HuH-7 (cell line): ENCODE measurements around the gene SHC3.
"Not testable (repeated sequence)": the region's sequence is repeated elsewhere in the genome, so short reads cannot be mapped to it uniquely, and the experiment has no call there.

Source experiments
- DNase-seq: peaks from one replicate; pipeline ENCODE4 v3.0.0; 2011; ENCODE audit warnings: low spot score

SHC3 gene

DNA sequence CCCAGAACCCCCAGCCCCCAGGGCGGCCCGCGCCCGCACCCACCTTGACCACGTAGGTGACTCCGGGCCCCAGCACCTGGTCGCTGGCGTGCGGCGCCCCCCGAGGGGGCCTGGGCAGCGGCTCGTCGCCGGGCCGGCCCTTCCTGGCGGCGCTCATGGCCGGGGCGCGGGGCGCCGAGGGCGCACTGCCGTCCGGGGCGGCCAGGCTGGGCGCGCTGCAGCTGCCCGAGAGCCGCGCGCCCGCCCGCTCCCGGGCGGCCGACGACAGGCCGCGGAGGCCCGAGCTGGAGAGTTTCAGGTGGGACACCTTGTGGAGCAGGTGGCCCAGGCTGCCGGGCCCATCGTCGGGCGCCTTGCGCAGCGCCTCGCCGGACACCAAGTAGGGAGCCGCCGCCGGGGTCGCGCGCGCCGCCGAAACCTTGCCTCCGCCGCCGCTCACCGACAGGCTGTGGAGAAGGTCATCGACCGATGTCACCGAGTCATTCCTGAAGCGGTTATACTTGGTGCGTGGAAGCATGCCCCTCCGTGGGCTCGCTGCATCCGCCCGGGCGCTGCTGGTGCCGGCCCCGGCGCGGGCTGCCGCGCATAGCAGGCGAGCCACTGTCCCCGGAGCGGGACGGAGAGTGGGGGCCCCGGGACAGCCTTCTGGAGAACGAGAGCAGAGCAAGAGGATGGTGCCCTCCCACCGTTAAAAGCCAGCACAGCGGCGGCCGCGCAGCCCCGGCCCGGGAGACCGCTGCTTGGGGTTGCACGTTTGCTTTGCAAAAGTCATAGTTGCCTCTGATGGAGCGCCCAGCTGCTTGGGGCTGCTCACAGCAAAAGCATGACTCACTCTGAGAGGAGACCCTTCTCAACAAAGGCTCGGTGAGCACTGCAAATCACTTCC lies at the start of gene SHC3:
Gene SHC3, minus strand, starts transcription at position 875 of the 886 bp plus-strand sequence. Its CDS starts 358 bp downstream, at position 517.
- no peak for DNase-seq

DNA sequence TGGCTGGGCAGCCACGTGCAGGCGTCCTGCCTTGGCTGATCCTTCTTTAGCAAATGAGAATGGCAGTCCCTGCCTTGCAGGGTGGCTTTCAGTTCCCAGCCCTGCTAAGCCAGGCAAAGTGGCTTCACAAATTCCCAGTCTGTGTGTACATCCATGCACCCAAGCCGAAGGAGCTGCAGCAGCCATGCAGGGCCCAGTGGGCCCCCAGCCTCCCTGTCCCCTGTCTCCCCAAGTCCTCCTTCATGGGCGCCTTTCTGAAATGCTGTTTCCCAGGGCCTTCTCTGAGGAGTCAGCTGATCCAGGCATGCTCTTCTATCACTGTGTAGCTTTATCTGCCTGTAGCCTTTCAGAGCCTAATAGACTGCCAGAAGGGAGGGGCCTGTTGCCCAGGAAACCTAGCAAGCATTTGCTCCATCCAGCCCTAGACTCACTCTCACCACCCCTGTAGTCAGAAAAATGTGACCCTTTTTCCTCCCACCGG lies 47.4 kb upstream of the SHC3 start:
- no peak for DNase-seq

DNA sequence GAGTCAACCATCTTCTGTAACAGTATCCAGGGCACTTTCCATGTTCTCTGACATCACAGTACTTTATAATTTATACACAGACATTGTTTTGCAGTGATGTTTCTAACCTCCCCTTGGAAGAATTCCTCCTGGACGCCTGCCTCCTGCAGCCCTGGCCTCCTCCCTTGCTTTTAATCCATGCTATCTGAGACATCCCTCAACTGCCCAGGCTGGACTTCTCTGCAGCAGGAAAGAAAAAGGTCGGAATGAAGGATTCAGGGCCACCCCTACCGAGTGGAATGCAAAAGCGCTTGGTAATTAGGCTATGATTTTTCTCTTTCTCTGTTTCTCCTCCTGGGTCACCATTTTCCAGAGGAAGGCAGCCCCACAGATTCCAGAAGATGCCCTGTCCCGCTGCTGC lies 47.0 kb upstream of the SHC3 start:
- no peak for DNase-seq

GRCh38 chr9:89225036-89225435 lies 46.4 kb upstream of the SHC3 start:
- no peak for DNase-seq

DNA sequence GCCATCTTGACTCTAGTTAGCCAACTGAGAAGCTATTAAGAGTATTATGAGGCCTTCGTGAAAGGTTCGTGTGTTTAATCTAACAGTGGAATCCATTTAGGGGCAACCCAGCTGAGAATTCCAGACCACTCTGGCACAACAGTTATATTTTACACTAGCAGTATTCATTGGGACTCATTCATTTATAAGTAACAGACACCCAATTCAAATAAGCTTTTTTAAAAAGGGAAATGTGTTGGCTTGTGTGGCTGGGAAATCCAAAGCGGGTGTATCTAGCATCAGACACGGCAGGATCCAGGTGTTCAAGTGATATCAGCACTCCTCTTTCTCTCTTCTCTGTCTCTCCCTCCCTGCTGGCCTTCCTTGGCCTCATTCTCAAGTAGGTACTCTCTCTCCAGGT lies 46.0 kb upstream of the SHC3 start:
- no peak for DNase-seq

- no peak for DNase-seq
Observed at GRCh38 chr9:89223396-89223977, 44.9 kb upstream of the SHC3 start.

DNA sequence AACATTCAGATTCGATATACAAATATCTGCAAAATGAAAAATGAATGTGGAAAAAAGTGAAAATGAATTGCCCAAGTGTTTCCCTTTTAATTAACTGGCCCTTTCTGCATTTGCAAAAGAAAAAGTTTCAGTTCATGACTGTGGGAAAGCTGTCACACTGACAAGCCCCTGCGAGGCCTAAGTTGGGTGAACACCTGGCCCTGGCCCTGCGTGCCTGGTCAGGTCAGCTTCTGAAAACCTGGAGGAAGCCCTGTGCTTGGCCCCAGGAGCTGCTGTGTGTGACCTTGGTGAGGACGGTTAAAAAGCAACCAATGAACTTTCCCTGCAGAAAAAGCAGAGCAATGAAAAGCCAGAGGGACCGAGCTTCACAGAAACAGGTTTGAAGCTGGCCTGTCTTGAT lies 41.0 kb upstream of the SHC3 start:
- DNase-seq = no peak

DNA sequence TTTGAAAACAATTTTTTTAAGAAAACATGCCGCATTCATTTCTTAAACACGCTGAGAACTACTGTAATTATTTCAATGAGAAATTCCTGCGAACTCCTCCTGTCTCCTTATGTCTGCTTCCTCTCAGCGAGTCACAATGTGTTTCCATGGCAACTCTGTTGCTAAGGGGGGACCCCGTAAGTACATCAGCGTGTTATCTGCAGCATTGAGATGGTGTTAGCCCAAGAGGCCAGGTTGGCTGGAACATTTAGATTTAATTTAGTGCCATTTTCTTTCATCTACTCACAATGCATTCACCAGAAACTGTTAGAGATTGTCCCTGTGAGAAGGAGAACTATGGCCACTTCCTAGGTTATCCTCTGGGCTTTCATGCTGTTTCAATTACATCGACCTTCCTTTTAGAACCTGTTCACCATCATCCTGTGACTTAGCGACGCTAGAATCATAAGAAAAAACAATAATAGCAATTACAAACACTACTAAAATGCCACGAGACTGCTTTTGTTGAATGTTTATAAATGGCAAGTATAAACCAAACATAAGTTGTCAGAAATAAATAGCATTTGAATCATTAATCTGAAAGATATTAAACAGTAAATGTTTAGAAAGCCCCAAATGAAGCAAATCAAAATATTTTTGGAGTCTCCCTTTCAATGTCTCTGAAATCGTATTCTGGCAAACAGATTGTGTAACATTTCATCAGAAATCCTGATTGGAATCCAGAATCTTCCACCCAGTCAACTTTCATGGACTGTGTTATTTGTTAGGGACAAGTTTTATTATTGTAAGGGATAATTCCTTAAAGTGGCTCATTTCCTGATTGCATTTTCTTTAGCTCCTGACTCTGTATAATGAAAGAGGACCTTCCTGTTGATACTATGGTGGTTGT lies 39.7 kb upstream of the SHC3 start:
- no peak for DNase-seq

GRCh38 chr9:89215342-89215741 lies 36.7 kb upstream of the SHC3 start:
- no peak for DNase-seq

DNA sequence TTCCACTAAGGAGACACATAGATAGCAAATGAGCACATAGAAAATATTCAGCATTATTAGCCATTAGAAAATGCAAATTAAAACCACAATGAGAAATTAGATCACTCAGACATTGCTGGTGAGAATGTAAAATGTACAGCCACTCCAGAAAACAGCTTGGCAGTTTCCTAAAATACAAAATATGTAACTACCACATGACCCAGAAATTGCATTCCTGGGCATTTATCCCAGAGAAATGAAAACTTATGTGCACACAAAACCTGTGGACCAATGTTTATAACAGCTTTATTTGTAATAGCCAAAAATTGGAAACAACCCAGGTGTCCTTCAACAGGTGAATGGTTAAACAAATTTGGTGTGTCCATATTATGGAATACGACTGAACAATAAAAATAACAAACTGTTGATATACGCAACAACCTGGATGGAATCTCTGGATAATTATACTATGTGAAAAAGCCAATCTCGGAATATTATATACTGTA lies 34.8 kb upstream of the SHC3 start:
- DNase-seq = no peak

DNA sequence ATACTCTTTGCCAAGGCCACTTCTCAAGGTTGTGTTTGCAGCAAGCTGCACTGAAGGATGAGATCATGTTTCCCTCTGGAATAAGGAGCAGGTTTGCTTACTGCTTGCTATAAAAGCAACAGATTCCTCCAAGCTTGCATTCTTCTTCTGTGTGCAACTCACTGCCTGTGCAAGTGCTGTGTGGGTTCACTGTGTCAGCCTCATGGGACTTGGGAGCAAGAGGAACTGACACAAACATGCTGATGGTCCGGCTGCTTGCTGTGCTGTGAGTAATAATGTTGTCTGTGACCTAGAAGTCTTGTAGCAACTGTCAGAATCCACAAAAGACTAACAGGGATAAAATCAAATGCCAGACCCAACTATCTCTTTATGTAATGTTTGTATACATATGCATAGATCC lies 33.6 kb upstream of the SHC3 start:
- no peak for DNase-seq

- DNase-seq = not testable (repeated sequence)
Observed at GRCh38 chr9:89209311-89209710, 30.7 kb upstream of the SHC3 start.

GRCh38 chr9:89207026-89207425 lies 28.4 kb upstream of the SHC3 start:
- DNase-seq = no peak

GRCh38 chr9:89204801-89205200 lies 26.2 kb upstream of the SHC3 start:
- DNase-seq = no peak

GRCh38 chr9:89195131-89195797 lies 16.6 kb upstream of the SHC3 start:
- DNase-seq = no peak

DNA sequence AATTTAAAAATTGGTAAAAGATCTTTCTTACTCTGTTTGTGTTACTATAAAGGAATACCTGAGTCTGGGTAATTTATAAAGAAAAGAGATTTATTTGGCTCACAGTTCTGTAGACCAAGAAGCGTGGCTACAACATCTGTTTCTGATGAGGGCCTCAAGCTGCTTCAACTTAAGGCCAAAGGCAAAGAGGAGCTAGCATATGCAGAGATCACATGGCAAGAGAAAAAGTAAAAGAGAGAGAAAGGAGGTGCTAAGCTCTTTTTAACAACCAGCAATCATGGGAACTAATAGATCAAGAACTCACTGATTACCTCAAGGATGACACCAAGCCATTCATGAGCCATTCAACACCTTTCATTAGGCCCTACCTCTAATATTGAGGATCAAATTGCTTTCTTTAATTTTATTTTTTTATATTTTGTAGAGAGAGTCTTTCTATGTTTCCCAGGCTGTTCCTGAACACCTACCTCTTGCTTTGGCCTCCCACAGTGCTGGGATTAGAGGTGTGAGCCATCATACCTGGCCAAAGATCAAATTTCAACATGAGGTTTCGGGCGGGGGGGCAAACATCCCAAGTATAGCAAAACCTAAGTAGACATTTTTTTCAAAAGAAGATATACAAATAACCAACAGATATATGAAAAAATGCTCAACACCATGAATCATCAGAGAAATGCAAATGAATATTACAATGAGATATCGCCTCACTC lies 16.0 kb upstream of the SHC3 start:
- no peak for DNase-seq

- no peak for DNase-seq
Observed at GRCh38 chr9:89191004-89191403, 12.4 kb upstream of the SHC3 start.

DNA sequence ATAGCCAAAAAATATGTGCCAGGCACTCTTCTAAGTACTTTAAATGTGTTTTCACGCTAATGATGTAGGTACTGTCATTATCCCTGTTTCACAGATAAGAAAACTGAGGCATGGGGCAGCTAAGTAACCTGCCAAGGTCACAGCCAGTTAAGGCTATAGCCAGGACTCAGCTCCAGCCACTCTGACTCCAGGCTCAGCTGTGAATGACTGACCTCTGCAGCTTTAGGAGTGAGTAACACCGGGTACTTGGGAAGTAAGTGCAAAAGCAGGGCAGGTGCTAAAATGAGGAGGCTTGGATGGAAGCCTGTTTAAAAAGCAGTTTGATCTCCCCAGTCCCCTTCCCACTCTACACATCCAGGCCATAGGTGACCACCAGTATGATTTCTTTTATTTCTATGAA lies 10.6 kb upstream of the SHC3 start:
- DNase-seq = no peak

- no peak for DNase-seq
Observed at GRCh38 chr9:89187950-89188349, 9.3 kb upstream of the SHC3 start.

GRCh38 chr9:89187541-89187940 lies 8.9 kb upstream of the SHC3 start:
- DNase-seq = no peak

DNA sequence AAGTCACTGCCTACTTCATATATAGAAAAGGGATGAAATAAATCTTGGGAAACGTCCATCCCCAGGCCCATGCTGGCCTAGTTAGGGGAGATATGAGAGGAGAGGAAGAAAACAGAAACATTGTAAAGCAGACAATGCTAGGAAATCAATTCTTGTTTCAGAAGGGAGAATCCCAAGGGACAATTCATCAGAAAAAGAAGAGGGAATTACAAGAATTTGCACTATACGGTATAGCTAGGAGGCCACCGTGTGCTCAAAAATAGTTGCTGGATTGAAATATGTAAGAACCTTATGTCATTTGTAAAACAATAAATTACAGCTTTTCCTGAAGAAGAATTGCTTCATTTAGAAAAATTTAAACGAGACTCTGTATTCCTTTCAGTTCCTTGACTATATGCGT lies 8.3 kb upstream of the SHC3 start:
- DNase-seq = no peak
